IgD-negative memory B cell (primary cell): ENCODE data around the gene CDH12. TPM values are rescaled to one million over a fixed set of nuclear protein-coding genes. Genes with fewer than 3 reads are reported as not detected.
"Not testable (repeated sequence)": the region's sequence is repeated elsewhere in the genome, so short reads cannot be mapped to it uniquely, and the experiment has no call there.

ENCODE experiments used
- H3K27ac Mint-ChIP-seq, 3 donors: one replicate each; pipeline ENCODE4 v1.8.0; 2020 to 2022; ENCODE audit warnings: mild to moderate bottlenecking in 3 of 3, mixed read lengths in 3 of 3, moderate library complexity in 1 of 3
- H3K27me3 Mint-ChIP-seq: one replicate; pipeline ENCODE4 v1.8.0; 2021; ENCODE audit warnings: mixed read lengths
- H3K36me3 Mint-ChIP-seq: one replicate; pipeline ENCODE4 v1.8.0; 2020; ENCODE audit warnings: mild to moderate bottlenecking, mixed read lengths
- H3K4me1 Mint-ChIP-seq, 3 donors: one replicate each; pipeline ENCODE4 v1.8.0; 2020 to 2022; ENCODE audit warnings: mixed read lengths in 3 of 3, mild to moderate bottlenecking in 1 of 3
- H3K4me3 Mint-ChIP-seq, 4 donors: one replicate each; pipeline ENCODE4 v1.8.0; 2020 to 2022; ENCODE audit warnings: mild to moderate bottlenecking in 4 of 4, mixed read lengths in 4 of 4, moderate library complexity in 3 of 4
- H3K9me3 Mint-ChIP-seq, 3 donors: one replicate each; pipeline ENCODE4 v1.8.0; 2020 to 2021; ENCODE audit warnings: mixed read lengths in 3 of 3, mild to moderate bottlenecking in 1 of 3
- polyA plus RNA-seq: library from polyadenylated mRNA; unstranded; fragments of 300-500 nt; fragmentation: Illumina TruSeq; gene quantifications from one replicate; pipeline ENCODE4 v1.2.3, GENCODE V29; 2021

CDH12 gene
- polyA plus RNA-seq, 1 donor from 2014 or later: not detected

- Mint-ChIP-seq H3K9me3 (peaks cover 0 to 14% (median 2%) of the 10 kb centered on the region in 3 donors), H3K27ac (no peak overlapping the region), H3K4me3 (no peak overlapping the region), H3K4me1 (no peaks in the 10 kb centered on the region), H3K27me3 (no peaks in the 10 kb centered on the region), H3K36me3 (no peaks in the 10 kb centered on the region)
Observed at GRCh38 chr5:22651355-22651754, 201.8 kb downstream of the CDH12 start.

GRCh38 chr5:22650511-22650910, 202.6 kb downstream of the CDH12 start:
- H3K4me1 Mint-ChIP-seq: no peaks in the 10 kb centered on the region
- no peak overlapping the region for H3K4me3 Mint-ChIP-seq
- no peaks in the 10 kb centered on the region for H3K27me3 Mint-ChIP-seq
- peaks cover 0 to 11% (median 2%) of the 10 kb centered on the region in 3 donors for H3K9me3 Mint-ChIP-seq
- H3K36me3 Mint-ChIP-seq: no peaks in the 10 kb centered on the region
- H3K27ac Mint-ChIP-seq: no peak overlapping the region

GRCh38 chr5:22649074-22649473, 204.1 kb downstream of the CDH12 start:
- Mint-ChIP-seq H3K9me3 (peaks cover 0 to 11% (median 2%) of the 10 kb centered on the region in 3 donors), H3K27me3 (no peaks in the 10 kb centered on the region), H3K4me1 (no peaks in the 10 kb centered on the region), H3K36me3 (no peaks in the 10 kb centered on the region), H3K27ac (no peak overlapping the region), H3K4me3 (no peak overlapping the region)

- Mint-ChIP-seq H3K4me1 (no peaks in the 10 kb centered on the region), H3K36me3 (no peaks in the 10 kb centered on the region), H3K9me3 (peaks cover 0 to 2% (median 2%) of the 10 kb centered on the region in 3 donors), H3K4me3 (no peak overlapping the region), H3K27ac (no peak overlapping the region), H3K27me3 (no peaks in the 10 kb centered on the region)
Observed at GRCh38 chr5:22644859-22645258, 208.3 kb downstream of the CDH12 start.

- no peaks in the 10 kb centered on the region for H3K4me1 Mint-ChIP-seq
- no peaks in the 10 kb centered on the region for H3K36me3 Mint-ChIP-seq
- H3K9me3 Mint-ChIP-seq: peaks cover 0 to 2% (median 2%) of the 10 kb centered on the region in 3 donors
- no peak overlapping the region for H3K27ac Mint-ChIP-seq
- no peaks in the 10 kb centered on the region for H3K27me3 Mint-ChIP-seq
- H3K4me3 Mint-ChIP-seq: no peak overlapping the region
Observed at GRCh38 chr5:22643356-22643755, 209.8 kb downstream of the CDH12 start.

- no peaks in the 10 kb centered on the region for H3K36me3 Mint-ChIP-seq
- no peaks in the 10 kb centered on the region for H3K4me1 Mint-ChIP-seq
- no peak overlapping the region for H3K4me3 Mint-ChIP-seq
- no peak overlapping the region for H3K27ac Mint-ChIP-seq
- H3K27me3 Mint-ChIP-seq: no peaks in the 10 kb centered on the region
- peaks cover 2 to 8% (median 3%) of the 10 kb centered on the region in 3 donors for H3K9me3 Mint-ChIP-seq
Observed at GRCh38 chr5:22631683-22632082, 221.5 kb downstream of the CDH12 start.

GRCh38 chr5:22627029-22627428, 226.1 kb downstream of the CDH12 start:
- Mint-ChIP-seq H3K27me3 (no peaks in the 10 kb centered on the region), H3K27ac (no peak overlapping the region), H3K9me3 (peaks cover 0 to 9% (median 2%) of the 10 kb centered on the region in 3 donors), H3K4me3 (no peak overlapping the region), H3K36me3 (no peaks in the 10 kb centered on the region), H3K4me1 (no peaks in the 10 kb centered on the region)

GRCh38 chr5:22625451-22625850, 227.7 kb downstream of the CDH12 start:
- no peak overlapping the region for H3K4me3 Mint-ChIP-seq
- no peaks in the 10 kb centered on the region for H3K27me3 Mint-ChIP-seq
- H3K27ac Mint-ChIP-seq: no peak overlapping the region
- no peaks in the 10 kb centered on the region for H3K4me1 Mint-ChIP-seq
- H3K9me3 Mint-ChIP-seq: peaks cover 0 to 10% (median 2%) of the 10 kb centered on the region in 3 donors
- H3K36me3 Mint-ChIP-seq: no peaks in the 10 kb centered on the region

- H3K9me3 Mint-ChIP-seq: peaks cover 0 to 13% (median 0%) of the 10 kb centered on the region in 3 donors
- no peaks in the 10 kb centered on the region for H3K36me3 Mint-ChIP-seq
Observed at GRCh38 chr5:22621084-22621483, 232.1 kb downstream of the CDH12 start.

GRCh38 chr5:22615964-22616363, 237.2 kb downstream of the CDH12 start:
- H3K4me3 Mint-ChIP-seq: no peak overlapping the region
- no peaks in the 10 kb centered on the region for H3K27me3 Mint-ChIP-seq
- no peak overlapping the region for H3K27ac Mint-ChIP-seq

More at GRCh38 chr5:22621084-22621483, 232.1 kb downstream of the CDH12 start:
- H3K27ac Mint-ChIP-seq: no peak overlapping the region
- no peak overlapping the region for H3K4me3 Mint-ChIP-seq
- no peaks in the 10 kb centered on the region for H3K4me1 Mint-ChIP-seq
- no peaks in the 10 kb centered on the region for H3K27me3 Mint-ChIP-seq

GRCh38 chr5:22614486-22615094, 238.6 kb downstream of the CDH12 start:
- Mint-ChIP-seq H3K4me3 (no peak overlapping the region), H3K4me1 (no peaks in the 10 kb centered on the region), H3K27ac (no peak overlapping the region), H3K9me3 (peaks cover 0 to 7% (median 4%) of the 10 kb centered on the region in 3 donors), H3K27me3 (no peaks in the 10 kb centered on the region), H3K36me3 (no peaks in the 10 kb centered on the region)

More at GRCh38 chr5:22615964-22616363, 237.2 kb downstream of the CDH12 start:
- Mint-ChIP-seq H3K4me1 (no peaks in the 10 kb centered on the region), H3K36me3 (no peaks in the 10 kb centered on the region), H3K9me3 (peaks cover 0 to 8% (median 0%) of the 10 kb centered on the region in 3 donors)

GRCh38 chr5:22612928-22613327, 240.2 kb downstream of the CDH12 start:
- no peaks in the 10 kb centered on the region for H3K36me3 Mint-ChIP-seq
- no peaks in the 10 kb centered on the region for H3K4me1 Mint-ChIP-seq
- no peaks in the 10 kb centered on the region for H3K27me3 Mint-ChIP-seq
- H3K27ac Mint-ChIP-seq: no peak overlapping the region
- no peak overlapping the region for H3K4me3 Mint-ChIP-seq
- peaks cover 0 to 4% (median 1%) of the 10 kb centered on the region in 3 donors for H3K9me3 Mint-ChIP-seq

- no peak overlapping the region for H3K27ac Mint-ChIP-seq
- H3K36me3 Mint-ChIP-seq: no peaks in the 10 kb centered on the region
- no peaks in the 10 kb centered on the region for H3K4me1 Mint-ChIP-seq
- no peaks in the 10 kb centered on the region for H3K27me3 Mint-ChIP-seq
- peaks cover 0 to 10% (median 1%) of the 10 kb centered on the region in 3 donors for H3K9me3 Mint-ChIP-seq
- no peak overlapping the region for H3K4me3 Mint-ChIP-seq
Observed at GRCh38 chr5:22611327-22611726, 241.8 kb downstream of the CDH12 start.

GRCh38 chr5:22607498-22607897, 245.6 kb downstream of the CDH12 start:
- not testable (repeated sequence) for H3K27ac Mint-ChIP-seq, H3K27me3 Mint-ChIP-seq, H3K36me3 Mint-ChIP-seq, H3K4me1 Mint-ChIP-seq, H3K4me3 Mint-ChIP-seq
- peaks cover 0 to 15% (median 2%) of the 10 kb centered on the region in 3 donors for H3K9me3 Mint-ChIP-seq

- no peaks in the 10 kb centered on the region for H3K4me1 Mint-ChIP-seq
- H3K27ac Mint-ChIP-seq: no peak overlapping the region
- no peaks in the 10 kb centered on the region for H3K36me3 Mint-ChIP-seq
- peaks cover 0 to 15% (median 2%) of the 10 kb centered on the region in 3 donors for H3K9me3 Mint-ChIP-seq
- no peaks in the 10 kb centered on the region for H3K27me3 Mint-ChIP-seq
- H3K4me3 Mint-ChIP-seq: no peak overlapping the region
Observed at GRCh38 chr5:22605473-22605872, 247.7 kb downstream of the CDH12 start.

GRCh38 chr5:22604711-22605110, 248.4 kb downstream of the CDH12 start:
- no peaks in the 10 kb centered on the region for H3K27me3 Mint-ChIP-seq
- H3K36me3 Mint-ChIP-seq: no peaks in the 10 kb centered on the region

More at GRCh38 chr5:22604711-22605110, 248.4 kb downstream of the CDH12 start:
- no peak overlapping the region for H3K27ac Mint-ChIP-seq
- H3K4me1 Mint-ChIP-seq: no peaks in the 10 kb centered on the region
- no peak overlapping the region for H3K4me3 Mint-ChIP-seq
- H3K9me3 Mint-ChIP-seq: peaks cover 0 to 11% (median 3%) of the 10 kb centered on the region in 3 donors
